MCF 10A (cell line): ENCODE data around the gene HSD17B2. TPM values are rescaled to one million over a fixed set of nuclear protein-coding genes. Genes with fewer than 3 reads are reported as not detected.

ENCODE experiments used
- BruUV-seq: library from RNA; stranded (reverse); fragments of 400-500 nt; replicated peaks from 2 replicates; lab custom pipeline; 2021; lab: Mats Ljungman, UMichigan
- CTCF ChIA-PET: fragments of 300-600 bp; sonication (Branson Sonifier 250); formaldehyde crosslinking; extraction: SDS; loops from one replicate; lab custom pipeline; 2021; ENCODE audit warnings: antibody characterized with exemption, inconsistent platforms; lab: Yijun Ruan, JAX
- POLR2A ChIA-PET: fragments of 300-600, 350-650 bp; sonication (Branson Sonifier 250); formaldehyde crosslinking; extraction: SDS; loops from one replicate; lab custom pipeline; 2020; ENCODE audit warnings: antibody characterized with exemption, inconsistent platforms; lab: Yijun Ruan, JAX
- DNase-seq: peaks from one replicate; pipeline ENCODE4 v3.0.0-alpha.2; 2018; ENCODE audit not compliant: unreplicated experiment
- H3K27ac Mint-ChIP-seq: one replicate; pipeline ENCODE4 v1.8.0; 2022; ENCODE audit warnings: mild to moderate bottlenecking, low read depth, mixed read lengths; ENCODE audit not compliant: unreplicated experiment
- H3K27me3 Mint-ChIP-seq: one replicate; pipeline ENCODE4 v1.8.0; 2022; ENCODE audit warnings: mixed read lengths; ENCODE audit not compliant: insufficient read depth, unreplicated experiment
- H3K36me3 Mint-ChIP-seq: one replicate; pipeline ENCODE4 v1.8.0; 2022; ENCODE audit warnings: mild to moderate bottlenecking, moderate library complexity, mixed read lengths; ENCODE audit not compliant: insufficient read depth, unreplicated experiment
- H3K4me1 Mint-ChIP-seq: one replicate; pipeline ENCODE4 v1.8.0; 2022; ENCODE audit warnings: mixed read lengths; ENCODE audit not compliant: insufficient read depth, unreplicated experiment
- H3K4me3 Mint-ChIP-seq: one replicate; pipeline ENCODE4 v1.8.0; 2022; ENCODE audit warnings: mild to moderate bottlenecking, moderate library complexity, mixed read lengths; ENCODE audit not compliant: unreplicated experiment
- H3K9me3 Mint-ChIP-seq: one replicate; pipeline ENCODE4 v1.8.0; 2022; ENCODE audit warnings: mixed read lengths; ENCODE audit not compliant: unreplicated experiment
- intact Hi-C: fragments of 100-400 bp; cut with micrococcal nuclease; formaldehyde crosslinking; loops from 2 replicates; pipeline ENCODE4 v1.14.1; 2022
- total RNA-seq: library from RNA; stranded (reverse); gene quantifications from 2 replicates; pipeline ENCODE4 v1.2.3, GENCODE V29; 2022
- TF ChIP-seq, protein P1 (sequence below): fragments of 200-600 bp; IDR thresholded peaks from one replicate; pipeline ENCODE4 v1.8.0; 2022; ENCODE audit warnings: antibody characterized with exemption, mild to moderate bottlenecking; ENCODE audit not compliant: unreplicated experiment

HSD17B2 gene
- total RNA-seq, 1 experiment from 2014 or later: 0.93 TPM

DNA sequence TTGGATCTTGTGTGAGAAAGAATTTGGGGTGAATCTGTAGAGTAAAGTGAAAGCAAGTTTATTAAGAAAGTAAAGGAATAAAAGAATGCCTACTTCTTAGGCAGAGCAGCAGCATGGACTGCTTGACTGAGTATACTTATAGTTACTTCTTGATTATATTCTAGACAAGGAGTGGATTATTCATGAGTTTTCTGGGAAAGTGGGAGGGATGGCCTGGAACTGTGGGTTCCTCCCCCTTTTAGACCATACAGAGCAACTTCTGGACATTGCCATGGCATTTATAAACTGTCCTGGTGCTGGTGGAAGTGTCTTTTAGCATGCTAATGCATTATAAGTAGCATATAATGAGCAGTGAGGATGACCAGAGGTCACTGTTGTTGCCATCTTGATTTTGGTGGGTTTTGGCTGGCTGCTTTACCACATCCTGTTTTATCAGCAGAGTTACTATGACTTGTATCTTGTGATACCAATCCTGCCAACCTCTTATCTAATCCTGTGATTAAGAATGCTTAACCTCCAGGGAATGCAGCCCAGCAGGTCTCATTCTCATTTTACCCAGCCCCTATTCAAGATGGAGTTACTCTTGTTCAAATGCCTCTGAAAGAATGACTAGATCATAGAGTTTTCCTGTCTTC, 58.7 kb downstream of the HSD17B2 start:
- no peak overlapping the region for H3K4me3 Mint-ChIP-seq
- ChIA-PET CTCF (no interaction called here), POLR2A (interaction anchor here (0.6 kb wide), 1 partner anchor 13 kb away, joined by 3 read pairs; no protein-coding TSS in a partner anchor)
- H3K27me3 Mint-ChIP-seq: no peaks in the 10 kb centered on the region
- peaks cover 19% of the 10 kb centered on the region for H3K4me1 Mint-ChIP-seq
- no peaks in the 10 kb centered on the region for H3K36me3 Mint-ChIP-seq
- no peaks in the 10 kb centered on the region for H3K9me3 Mint-ChIP-seq
- TF ChIP-seq, protein P1, sequence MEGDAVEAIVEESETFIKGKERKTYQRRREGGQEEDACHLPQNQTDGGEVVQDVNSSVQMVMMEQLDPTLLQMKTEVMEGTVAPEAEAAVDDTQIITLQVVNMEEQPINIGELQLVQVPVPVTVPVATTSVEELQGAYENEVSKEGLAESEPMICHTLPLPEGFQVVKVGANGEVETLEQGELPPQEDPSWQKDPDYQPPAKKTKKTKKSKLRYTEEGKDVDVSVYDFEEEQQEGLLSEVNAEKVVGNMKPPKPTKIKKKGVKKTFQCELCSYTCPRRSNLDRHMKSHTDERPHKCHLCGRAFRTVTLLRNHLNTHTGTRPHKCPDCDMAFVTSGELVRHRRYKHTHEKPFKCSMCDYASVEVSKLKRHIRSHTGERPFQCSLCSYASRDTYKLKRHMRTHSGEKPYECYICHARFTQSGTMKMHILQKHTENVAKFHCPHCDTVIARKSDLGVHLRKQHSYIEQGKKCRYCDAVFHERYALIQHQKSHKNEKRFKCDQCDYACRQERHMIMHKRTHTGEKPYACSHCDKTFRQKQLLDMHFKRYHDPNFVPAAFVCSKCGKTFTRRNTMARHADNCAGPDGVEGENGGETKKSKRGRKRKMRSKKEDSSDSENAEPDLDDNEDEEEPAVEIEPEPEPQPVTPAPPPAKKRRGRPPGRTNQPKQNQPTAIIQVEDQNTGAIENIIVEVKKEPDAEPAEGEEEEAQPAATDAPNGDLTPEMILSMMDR: no peak
- no peak overlapping the region for H3K27ac Mint-ChIP-seq
- BruUV-seq: no TSS peak
- intact Hi-C loops: no loop called here
- DNase-seq: no peak

DNA sequence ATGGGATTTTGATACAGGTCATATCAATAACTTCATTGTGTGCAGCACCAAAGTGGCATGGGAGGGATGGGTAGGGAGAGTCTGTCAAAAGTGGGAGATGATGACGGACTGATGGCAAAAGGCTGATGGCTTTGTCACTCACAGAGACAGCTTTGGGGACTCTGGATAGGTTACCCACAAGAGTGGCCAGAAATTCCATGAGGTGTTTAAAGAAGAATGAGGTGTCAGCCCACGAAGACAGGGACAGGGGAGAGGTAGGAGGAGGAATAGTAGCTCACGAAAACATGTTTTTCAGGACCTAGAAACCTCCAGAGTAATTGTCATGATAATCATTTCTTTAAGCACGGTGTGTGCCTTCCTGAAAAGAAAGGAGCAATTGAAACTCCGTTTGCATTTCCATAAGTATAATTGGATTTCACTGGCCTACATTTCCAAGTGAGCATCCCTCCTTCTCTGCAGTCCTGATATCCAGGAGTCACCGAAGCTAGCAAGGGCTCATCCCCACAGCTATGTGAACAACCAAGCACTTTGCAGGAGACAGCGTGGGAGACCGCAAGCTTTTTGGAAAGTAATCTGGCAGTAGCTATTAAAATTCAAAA, 60.0 kb downstream of the HSD17B2 start:
- TF ChIP-seq, protein P1: no peak
- Mint-ChIP-seq H3K27me3 (no peaks in the 10 kb centered on the region), H3K27ac (no peak overlapping the region), H3K9me3 (peaks cover 5% of the 10 kb centered on the region), H3K4me1 (peaks cover 19% of the 10 kb centered on the region), H3K36me3 (no peaks in the 10 kb centered on the region), H3K4me3 (no peak overlapping the region)
- no TSS peak for BruUV-seq
- POLR2A ChIA-PET: interaction anchor here (1.6 kb wide), 1 partner anchor 13 kb away, joined by 4 read pairs; no protein-coding TSS in a partner anchor
- CTCF ChIA-PET: no interaction called here
- DNase-seq: no peak
- intact Hi-C loops: no loop called here

DNA sequence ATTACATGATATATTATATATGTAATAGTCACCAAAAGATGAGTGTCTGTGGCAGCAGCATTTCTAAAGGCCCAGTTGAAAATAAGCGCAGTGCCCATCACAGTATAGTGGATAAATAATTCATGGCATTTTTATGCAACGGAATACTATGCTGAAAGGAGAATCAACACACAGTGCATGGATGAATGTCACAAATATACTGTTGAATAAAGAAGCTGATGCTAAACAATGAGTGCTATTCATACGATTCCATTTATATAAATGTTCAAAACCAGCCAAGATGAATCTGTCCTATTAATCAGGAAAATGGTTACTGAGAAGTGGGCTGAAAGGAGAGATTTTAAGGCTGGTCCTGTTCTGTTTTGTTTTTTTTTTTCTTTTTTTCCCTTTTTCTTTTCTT, 61.6 kb downstream of the HSD17B2 start:
- TF ChIP-seq, protein P1: no peak
- BruUV-seq: no TSS peak
- intact Hi-C loops: no loop called here
- POLR2A ChIA-PET: no interaction called here
- no peak overlapping the region for H3K4me3 Mint-ChIP-seq
- CTCF ChIA-PET: interaction anchor here (0.6 to 0.7 kb wide), 3 partner anchors 93 to 441 kb away, joined by 3 read pairs; no protein-coding TSS in a partner anchor
- H3K4me1 Mint-ChIP-seq: peaks cover 12% of the 10 kb centered on the region
- H3K9me3 Mint-ChIP-seq: peaks cover 7% of the 10 kb centered on the region
- DNase-seq: no peak
- H3K36me3 Mint-ChIP-seq: no peaks in the 10 kb centered on the region
- no peaks in the 10 kb centered on the region for H3K27me3 Mint-ChIP-seq
- no peak overlapping the region for H3K27ac Mint-ChIP-seq

DNA sequence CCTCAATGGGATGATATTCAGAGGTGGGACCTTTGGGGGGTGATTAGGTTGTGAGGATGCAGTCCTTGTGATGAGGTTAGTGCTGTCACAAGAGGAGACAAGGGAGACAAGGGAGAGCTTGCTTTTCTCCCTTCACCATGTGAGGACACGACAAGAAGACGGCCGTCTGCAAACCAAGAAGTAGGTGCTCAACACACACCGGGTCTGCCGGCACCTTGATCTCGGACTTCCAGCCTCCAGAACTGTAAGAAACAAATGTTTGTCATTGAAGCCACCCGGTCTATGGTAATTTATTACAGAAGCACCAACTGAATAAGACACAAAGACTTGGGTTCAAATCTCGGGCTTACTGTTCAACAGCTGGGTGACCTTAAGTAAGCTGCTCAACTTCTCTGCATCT, 70.1 kb downstream of the HSD17B2 start:
- POLR2A ChIA-PET: no interaction called here
- H3K36me3 Mint-ChIP-seq: no peaks in the 10 kb centered on the region
- intact Hi-C loops: no loop called here
- CTCF ChIA-PET: no interaction called here
- H3K9me3 Mint-ChIP-seq: peaks cover 2% of the 10 kb centered on the region
- H3K27ac Mint-ChIP-seq: no peak overlapping the region
- H3K27me3 Mint-ChIP-seq: no peaks in the 10 kb centered on the region
- no peak overlapping the region for H3K4me3 Mint-ChIP-seq
- DNase-seq: no peak
- TF ChIP-seq, protein P1: no peak
- no TSS peak for BruUV-seq
- no peaks in the 10 kb centered on the region for H3K4me1 Mint-ChIP-seq
